GM21515 (cell line): ENCODE measurements around the gene PEX12.
"Not testable (repeated sequence)": the region's sequence is repeated elsewhere in the genome, so short reads cannot be mapped to it uniquely, and the experiment has no call there.

Source experiments
- ATAC-seq: cut with Tn5 transposase; IDR thresholded peaks from one replicate; pipeline ENCODE4 v1.9.1; 2021; ENCODE audit not compliant: unreplicated experiment

The PEX12 gene

DNA sequence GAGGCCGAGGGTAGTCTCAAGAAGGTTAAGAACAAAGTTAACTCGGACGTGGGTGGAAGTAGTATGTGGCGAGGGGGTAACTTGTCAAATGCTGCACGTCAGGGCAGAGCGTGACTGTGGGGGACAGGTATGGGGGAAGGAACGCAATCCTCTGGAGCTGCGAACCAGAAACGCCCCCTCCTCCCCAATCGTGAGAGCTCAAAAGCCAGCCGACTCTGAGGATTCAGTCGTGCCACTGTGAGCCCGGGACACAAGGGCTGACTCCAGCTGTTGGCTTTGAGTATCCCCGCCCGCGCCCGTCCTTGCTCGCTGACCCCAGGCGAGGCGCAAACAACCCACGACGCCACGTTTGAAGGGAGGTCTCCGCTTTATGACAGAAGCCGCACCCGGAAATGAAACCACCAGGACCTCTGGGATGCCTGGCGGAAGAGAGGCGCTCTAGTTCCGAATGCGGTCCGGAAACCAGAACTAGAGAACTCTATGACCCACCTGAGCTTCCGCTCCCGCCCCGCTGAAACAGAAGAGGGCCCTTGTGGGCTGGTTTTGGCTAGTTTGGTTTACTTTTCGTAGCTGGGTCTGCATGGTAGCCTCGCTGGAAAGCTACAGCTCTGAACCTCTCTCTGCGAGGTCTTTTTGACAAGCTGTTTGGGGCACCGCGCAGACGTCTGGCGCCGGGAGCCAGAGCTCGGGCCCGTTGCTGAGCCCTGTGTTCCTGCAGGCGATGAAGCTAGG lies at the start of gene PEX12:
TSS of gene PEX12 (minus strand) at position 375 of the 732 bp plus-strand sequence. CDS start 550 bp downstream, outside the sequence.
- ATAC-seq: peak; percentile 86

DNA sequence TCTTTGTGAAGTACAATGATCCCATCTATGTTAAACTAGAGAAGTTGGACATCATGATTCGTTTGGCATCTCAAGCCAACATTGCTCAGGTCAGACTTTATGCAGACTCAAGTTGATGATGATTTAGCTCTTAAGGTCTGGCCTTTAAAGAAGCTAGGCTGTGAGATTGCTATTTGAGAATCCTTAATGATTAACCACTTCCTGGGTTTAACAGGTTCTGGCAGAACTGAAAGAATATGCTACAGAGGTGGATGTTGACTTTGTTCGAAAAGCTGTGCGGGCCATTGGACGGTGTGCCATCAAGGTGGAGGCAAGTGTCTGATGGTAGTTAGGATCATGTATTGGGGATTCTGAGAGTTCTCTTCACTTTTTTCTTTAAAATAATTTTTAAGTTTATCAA lies 49.0 kb upstream of the PEX12 start:
- ATAC-seq: no peak

GRCh38 chr17:35621768-35622167 lies 43.4 kb upstream of the PEX12 start:
- ATAC-seq: no peak

GRCh38 chr17:35618628-35619027 lies 40.3 kb upstream of the PEX12 start:
- no peak for ATAC-seq

DNA sequence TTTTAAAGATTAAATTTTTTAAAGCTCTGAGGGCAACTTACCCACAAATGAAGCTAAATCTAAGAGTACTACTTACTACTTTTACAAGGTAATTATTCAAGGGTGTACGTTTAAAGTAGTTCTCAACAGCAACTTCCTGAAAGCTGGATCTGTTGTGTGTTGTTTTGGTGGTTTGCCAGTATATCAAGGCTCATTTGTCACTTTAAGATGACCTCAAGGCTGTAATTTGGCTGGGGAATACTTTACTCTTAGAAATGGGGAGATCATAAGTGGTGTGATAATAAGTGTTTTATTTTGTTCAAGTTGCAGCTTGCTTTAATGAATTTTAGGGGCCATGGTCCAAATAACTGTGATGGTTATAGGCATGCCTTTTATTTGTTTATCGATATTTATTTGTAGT lies 39.1 kb upstream of the PEX12 start:
- no peak for ATAC-seq

GRCh38 chr17:35616536-35616935 lies 38.2 kb upstream of the PEX12 start:
- no peak for ATAC-seq

DNA sequence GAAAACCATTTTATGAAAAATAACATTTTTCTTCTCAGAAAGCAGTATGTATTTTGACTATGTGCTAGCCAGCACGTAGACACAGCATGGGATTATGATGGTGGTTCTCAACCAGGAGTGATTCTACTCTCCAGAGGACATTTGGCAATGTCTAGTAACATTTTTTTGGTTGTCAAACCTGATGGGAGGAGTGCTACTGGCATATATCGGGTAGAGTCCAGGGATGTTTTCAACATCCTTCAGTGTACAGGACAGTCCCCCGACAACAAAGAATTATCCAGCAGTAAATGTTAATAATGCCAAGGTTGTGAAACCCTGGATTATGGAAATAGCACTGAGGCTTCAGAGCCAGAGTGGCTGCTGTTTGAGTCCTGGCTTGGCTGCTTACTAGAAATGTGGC lies 36.4 kb upstream of the PEX12 start:
- no peak for ATAC-seq

GRCh38 chr17:35612924-35613521 lies 34.7 kb upstream of the PEX12 start:
- no peak for ATAC-seq

DNA sequence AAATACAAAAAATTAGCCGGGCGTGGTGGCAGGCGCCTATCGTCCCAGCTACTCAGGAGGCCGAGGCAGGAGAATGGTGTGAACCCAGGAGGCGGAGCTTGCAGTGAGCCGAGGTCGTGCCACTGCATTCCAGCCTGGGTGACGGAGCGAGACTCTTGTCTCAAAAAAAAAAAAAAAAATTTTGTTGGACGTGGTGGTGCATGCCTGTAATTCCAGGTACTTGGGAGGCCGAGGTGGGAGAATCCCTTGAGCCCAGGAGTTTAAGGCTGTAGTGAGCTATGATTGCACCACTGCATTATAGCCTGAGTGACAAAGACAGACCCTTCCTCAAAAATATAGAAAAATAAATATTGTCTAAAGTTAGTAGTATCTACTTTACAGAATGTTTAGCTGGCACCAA lies 32.4 kb upstream of the PEX12 start:
- ATAC-seq: not testable (repeated sequence)

- ATAC-seq: no peak
Measured at GRCh38 chr17:35609831-35610230, 31.5 kb upstream of the PEX12 start.

- ATAC-seq: no peak
Measured at GRCh38 chr17:35607239-35607847, 29.0 kb upstream of the PEX12 start.

DNA sequence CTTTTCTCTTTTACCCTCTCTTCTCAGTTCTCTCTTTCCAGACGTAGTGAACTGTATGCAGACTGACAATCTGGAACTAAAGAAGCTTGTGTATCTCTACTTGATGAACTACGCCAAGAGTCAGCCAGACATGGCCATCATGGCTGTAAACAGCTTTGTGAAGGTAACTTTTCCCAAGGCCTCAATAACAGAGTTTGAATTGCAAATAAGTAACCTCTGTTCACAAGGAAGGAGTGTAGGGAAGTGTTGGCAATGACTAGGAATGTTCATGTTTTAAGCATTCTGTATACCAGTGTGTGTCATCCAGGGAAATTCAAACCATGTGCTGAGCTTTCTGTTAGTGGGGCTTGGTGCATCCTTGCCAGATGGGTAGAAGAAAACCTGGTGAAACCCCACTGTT lies 27.3 kb upstream of the PEX12 start:
- no peak for ATAC-seq

DNA sequence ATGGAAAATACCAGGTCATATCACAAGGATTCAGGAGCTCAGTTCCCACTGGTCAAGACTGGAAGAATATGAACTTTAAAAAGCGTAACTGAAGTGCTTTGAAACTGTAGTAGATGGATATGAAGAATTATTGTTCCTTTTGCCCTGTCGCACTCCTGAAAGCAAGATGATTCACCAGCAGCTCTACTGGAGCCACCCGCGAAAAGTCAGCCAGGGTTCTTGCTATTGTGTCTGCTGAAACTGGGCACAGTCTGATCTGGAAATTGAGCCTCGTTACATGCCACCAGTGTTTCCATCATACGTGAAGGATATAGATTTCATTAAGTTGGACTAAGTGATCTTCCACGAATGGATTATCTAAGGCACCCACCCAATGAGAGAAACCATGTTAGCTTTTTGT lies 25.3 kb upstream of the PEX12 start:
- no peak for ATAC-seq

DNA sequence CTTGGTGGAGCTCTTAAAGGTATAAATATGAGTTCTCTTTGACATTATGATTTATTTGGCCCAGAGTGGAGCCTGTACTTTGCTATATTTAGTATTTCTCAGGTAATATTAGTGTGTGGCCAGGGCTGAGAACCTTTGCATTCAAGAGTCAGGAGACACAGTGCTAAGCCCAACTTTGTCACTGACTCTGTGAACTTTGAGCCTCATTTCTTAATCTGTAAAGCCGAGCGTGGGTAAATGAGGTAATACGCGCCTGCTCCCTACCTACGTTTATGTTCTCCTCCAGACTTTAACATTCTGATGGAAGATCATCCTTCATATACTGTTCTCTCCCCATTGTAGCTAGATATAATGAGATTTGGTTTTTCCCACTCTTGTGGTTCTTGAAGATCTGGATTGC lies 19.2 kb upstream of the PEX12 start:
- no peak for ATAC-seq

GRCh38 chr17:35596530-35597233 lies 18.3 kb upstream of the PEX12 start:
- ATAC-seq: no peak

GRCh38 chr17:35596072-35596471 lies 17.7 kb upstream of the PEX12 start:
- no peak for ATAC-seq

- no peak for ATAC-seq
Measured at GRCh38 chr17:35588196-35588920, 10.0 kb upstream of the PEX12 start.

- ATAC-seq: peak; percentile 84
Measured at GRCh38 chr17:35587074-35587961, 8.9 kb upstream of the PEX12 start, which contains the start of gene AP2B1. Gene AP2B1 (plus strand): TSS chr17:35587322. CDS start chr17:35594031, 6,709 bp downstream.

- ATAC-seq: peak; percentile 22
Measured at GRCh38 chr17:35586569-35587073, 8.2 kb upstream of the PEX12 start.

DNA sequence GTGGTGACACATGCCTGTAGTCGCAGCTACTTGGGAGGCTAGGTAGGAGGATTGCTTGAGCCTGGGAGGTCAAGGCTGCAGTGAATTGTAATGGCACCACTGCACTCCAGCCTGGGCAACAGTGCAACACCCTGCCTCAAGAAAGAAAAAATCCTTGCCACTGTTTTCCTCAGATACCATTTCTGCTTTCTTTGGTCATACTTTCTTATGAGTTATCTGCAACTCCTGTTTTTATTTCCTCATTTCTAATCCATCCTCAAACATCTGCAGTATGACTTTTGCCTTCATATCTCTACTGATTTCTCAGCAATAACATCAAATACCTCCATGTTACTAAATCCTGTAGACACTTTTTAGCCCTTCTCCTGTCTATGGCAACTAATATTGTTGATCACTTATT lies 5.7 kb upstream of the PEX12 start:
- ATAC-seq: no peak
